SH-SY5Y (cell line): ENCODE results near the gene SMYD3.

ENCODE experiments used
- GATA2 ChIP-seq: IDR thresholded peaks from 2 replicates; pipeline ENCODE4 v1.6.1; 2011; ENCODE audit warnings: mild to moderate bottlenecking, low read depth, low read length
- GATA3 ChIP-seq: IDR thresholded peaks from 2 replicates; pipeline ENCODE4 v1.6.1; 2011; ENCODE audit warnings: low read depth, mild to moderate bottlenecking, low read length, moderate library complexity

- TF ChIP-seq GATA3, result no peak
- TF ChIP-seq GATA2, result no peak
Observed at GRCh38 chr1:246004301-246004700, 502.8 kb downstream of the SMYD3 start.
